ENCODE measurements around the gene NOP58.

GRCh38 chr2:202249521-202250253 lies 15.9 kb upstream of the NOP58 start:
- TF ChIP-seq CTCF (IDR thresholded peaks at IDR 0.05) (no peak), POLR2A (IDR thresholded peaks at IDR 0.05) (no peak)
